ENCODE measurements around the gene FGF3. TPM values are rescaled to one million over a fixed set of nuclear protein-coding genes. Genes with fewer than 3 reads are reported as not detected.
A peak's percentile ranks its signal among the peaks of the same experiment; 100 is the strongest.

Gene FGF3
- total RNA-seq, 1 donor from 2014 or later = not detected

DNA sequence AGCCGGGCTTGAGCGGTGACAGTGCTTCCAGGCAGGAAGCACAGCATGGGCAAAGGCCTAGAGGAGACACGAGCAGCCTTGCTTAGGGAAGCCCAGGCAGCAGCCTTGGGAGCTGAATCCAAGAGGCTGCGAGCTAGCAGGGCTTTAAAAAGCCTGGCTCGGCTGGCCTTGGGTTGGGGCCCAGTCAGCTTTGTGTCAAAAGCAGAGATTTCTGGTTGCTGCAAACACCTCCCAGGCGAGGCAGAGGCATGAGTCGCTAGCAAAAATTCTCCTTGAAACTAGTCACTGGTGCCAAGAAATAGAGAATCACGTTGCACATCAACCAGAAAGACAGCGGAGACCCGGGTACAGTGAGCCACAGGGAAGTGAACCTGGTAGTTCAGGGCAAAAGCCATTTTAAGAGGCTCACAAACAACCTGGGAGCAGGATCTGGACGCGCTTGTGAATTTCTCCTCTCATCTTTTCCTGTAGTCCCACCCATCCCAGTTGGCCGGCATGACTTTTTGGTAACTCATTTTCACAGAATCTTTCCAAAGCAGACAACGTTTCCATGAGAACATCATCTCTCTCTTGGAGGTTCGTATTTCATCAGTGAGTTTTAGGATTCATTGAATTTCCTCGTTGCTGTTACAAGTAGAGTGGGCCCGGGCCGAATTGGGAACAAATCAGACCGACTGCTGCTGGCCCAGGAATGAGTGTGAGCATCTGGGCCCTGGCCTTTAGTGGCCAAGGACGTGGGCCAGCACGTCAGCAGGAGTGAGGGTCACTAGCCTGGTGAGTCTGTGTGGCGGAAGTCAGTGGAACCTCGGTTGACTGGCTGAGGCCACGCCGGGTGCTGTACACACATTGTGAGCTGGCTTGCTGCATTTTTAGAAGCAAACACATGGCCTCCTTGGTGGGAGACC is 27.7 kb downstream of the FGF3 start:
- H3K4me1 Mint-ChIP-seq = no peaks in the 10 kb centered on the region
- no peak for DNase-seq (ENCODE audit: low read depth, low spot score)
- no peaks in the 10 kb centered on the region for H3K27me3 Mint-ChIP-seq (ENCODE audit: low read depth)
- H3K27ac Mint-ChIP-seq (ENCODE audit: unreplicated experiment) = peak overlapping the region; percentile 12
- no peaks in the 10 kb centered on the region for H3K9me3 Mint-ChIP-seq
- no peaks in the 10 kb centered on the region for H3K36me3 Mint-ChIP-seq (ENCODE audit: low read depth)
- H3K4me3 Mint-ChIP-seq = no peak overlapping the region
- TF ChIP-seq, protein P1, sequence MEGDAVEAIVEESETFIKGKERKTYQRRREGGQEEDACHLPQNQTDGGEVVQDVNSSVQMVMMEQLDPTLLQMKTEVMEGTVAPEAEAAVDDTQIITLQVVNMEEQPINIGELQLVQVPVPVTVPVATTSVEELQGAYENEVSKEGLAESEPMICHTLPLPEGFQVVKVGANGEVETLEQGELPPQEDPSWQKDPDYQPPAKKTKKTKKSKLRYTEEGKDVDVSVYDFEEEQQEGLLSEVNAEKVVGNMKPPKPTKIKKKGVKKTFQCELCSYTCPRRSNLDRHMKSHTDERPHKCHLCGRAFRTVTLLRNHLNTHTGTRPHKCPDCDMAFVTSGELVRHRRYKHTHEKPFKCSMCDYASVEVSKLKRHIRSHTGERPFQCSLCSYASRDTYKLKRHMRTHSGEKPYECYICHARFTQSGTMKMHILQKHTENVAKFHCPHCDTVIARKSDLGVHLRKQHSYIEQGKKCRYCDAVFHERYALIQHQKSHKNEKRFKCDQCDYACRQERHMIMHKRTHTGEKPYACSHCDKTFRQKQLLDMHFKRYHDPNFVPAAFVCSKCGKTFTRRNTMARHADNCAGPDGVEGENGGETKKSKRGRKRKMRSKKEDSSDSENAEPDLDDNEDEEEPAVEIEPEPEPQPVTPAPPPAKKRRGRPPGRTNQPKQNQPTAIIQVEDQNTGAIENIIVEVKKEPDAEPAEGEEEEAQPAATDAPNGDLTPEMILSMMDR (conservative IDR thresholded peaks at IDR 0.05) = no peak

DNA sequence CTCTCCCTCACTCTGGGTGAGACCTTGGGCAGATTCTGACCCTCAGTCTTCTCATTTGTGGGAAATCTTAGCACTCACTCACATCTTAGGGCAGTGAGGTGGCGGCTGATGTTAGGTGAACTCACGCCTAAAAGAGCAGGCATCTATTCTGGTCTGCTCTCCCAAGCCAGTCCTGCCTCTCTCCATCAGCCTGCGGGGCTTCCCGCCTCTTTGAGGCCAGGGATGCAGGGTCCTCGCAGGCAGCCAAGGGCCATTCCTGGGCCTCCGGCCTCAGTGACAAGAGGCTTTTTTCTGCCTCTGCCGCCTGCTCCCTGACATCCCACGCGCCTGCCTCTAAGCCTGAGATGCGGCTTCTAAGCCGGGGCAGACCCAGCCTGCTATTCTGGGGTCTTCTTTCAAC is 30.3 kb downstream of the FGF3 start:
- H3K4me1 Mint-ChIP-seq = no peaks in the 10 kb centered on the region
- no peak overlapping the region for H3K4me3 Mint-ChIP-seq
- TF ChIP-seq, protein P1 (conservative IDR thresholded peaks at IDR 0.05) = no peak
- no peak for DNase-seq (ENCODE audit: low read depth, low spot score)
- H3K27ac Mint-ChIP-seq (ENCODE audit: unreplicated experiment) = no peak overlapping the region
- no peaks in the 10 kb centered on the region for H3K27me3 Mint-ChIP-seq (ENCODE audit: low read depth)
- H3K36me3 Mint-ChIP-seq (ENCODE audit: low read depth) = no peaks in the 10 kb centered on the region
- H3K9me3 Mint-ChIP-seq = no peaks in the 10 kb centered on the region

DNA sequence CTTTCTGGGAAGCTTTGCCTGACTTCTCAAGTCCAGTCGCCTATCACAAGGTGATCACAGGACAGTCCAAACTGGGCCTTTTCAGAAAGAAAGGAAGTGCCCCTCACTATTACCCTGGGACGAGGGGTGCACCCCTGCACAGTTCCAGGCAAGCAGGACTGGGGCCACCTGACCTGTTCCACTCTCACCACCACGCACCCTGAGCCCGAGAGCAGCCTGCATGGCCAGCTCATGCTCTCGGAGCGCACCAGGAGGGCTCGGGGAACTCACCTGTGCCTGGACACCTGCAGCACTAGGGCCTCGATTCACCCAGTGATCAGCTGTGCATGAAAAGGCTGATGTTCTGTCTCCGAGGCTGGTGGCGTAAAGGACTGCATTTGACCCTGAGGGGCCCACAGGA is 31.3 kb downstream of the FGF3 start:
- no peak overlapping the region for H3K4me3 Mint-ChIP-seq
- peaks cover 2% of the 10 kb centered on the region for H3K27me3 Mint-ChIP-seq (ENCODE audit: low read depth)
- H3K9me3 Mint-ChIP-seq = no peaks in the 10 kb centered on the region
- DNase-seq (ENCODE audit: low read depth, low spot score) = no peak
- no peaks in the 10 kb centered on the region for H3K36me3 Mint-ChIP-seq (ENCODE audit: low read depth)
- TF ChIP-seq, protein P1 (conservative IDR thresholded peaks at IDR 0.05) = no peak
- no peak overlapping the region for H3K27ac Mint-ChIP-seq (ENCODE audit: unreplicated experiment)
- no peaks in the 10 kb centered on the region for H3K4me1 Mint-ChIP-seq

DNA sequence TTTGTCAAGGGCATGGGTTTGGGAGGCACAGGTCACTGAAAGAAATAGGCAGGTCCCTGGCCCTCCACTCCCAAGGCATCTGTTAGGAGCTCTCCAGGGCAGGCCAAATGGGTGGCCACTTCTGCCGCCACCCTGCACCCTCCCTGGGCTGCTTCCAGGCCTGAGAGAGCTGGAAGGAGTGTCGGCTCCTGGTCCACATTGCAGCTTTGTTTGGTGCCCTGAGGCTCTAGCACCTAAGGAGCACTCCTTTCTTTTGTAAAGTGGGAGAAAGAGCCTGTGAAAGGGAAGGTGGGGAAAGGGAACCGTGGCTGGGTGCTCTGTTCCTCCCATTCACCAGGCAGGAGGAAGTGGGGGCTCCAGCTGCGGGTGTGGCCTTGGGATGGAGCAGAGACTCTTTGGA is 31.8 kb downstream of the FGF3 start:
- DNase-seq (ENCODE audit: low read depth, low spot score) = no peak
- H3K4me3 Mint-ChIP-seq = no peak overlapping the region
- peaks cover 3% of the 10 kb centered on the region for H3K27me3 Mint-ChIP-seq (ENCODE audit: low read depth)
- H3K27ac Mint-ChIP-seq (ENCODE audit: unreplicated experiment) = no peak overlapping the region
- no peaks in the 10 kb centered on the region for H3K4me1 Mint-ChIP-seq
- no peaks in the 10 kb centered on the region for H3K36me3 Mint-ChIP-seq (ENCODE audit: low read depth)
- TF ChIP-seq, protein P1 (conservative IDR thresholded peaks at IDR 0.05) = no peak
- H3K9me3 Mint-ChIP-seq = no peaks in the 10 kb centered on the region

DNA sequence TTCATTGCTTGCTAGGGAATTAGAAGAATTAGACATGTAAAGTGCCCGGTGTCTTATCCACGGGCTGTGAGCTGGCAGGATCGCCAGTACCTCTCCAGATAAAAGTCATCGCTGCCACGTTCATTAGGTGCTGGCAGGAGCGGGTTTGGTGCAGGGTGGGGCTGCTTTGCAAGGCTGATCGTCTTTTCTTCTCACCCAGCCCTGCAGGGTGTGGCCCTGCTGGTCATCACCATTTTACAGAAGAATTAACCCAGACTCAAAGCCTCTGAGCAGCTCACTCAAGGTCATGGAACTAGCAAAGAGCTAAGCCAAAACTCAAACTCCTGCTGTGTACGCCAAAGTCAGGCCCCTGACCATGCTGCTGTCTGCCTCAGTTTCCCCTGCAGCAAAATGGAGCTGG is 38.0 kb downstream of the FGF3 start:
- Mint-ChIP-seq H3K36me3 (ENCODE audit: low read depth) (no peaks in the 10 kb centered on the region), H3K27me3 (ENCODE audit: low read depth) (peaks cover 44% of the 10 kb centered on the region), H3K4me3 (no peak overlapping the region), H3K9me3 (no peaks in the 10 kb centered on the region), H3K4me1 (no peaks in the 10 kb centered on the region), H3K27ac (ENCODE audit: unreplicated experiment) (no peak overlapping the region)
- DNase-seq (ENCODE audit: low read depth, low spot score) = no peak
- TF ChIP-seq, protein P1 (conservative IDR thresholded peaks at IDR 0.05) = no peak

Measured in neural crest cell (in vitro differentiated cells).